Aorta (tissue), 5 donors: ENCODE data around the gene HPSE2. TPM values are rescaled to one million over a fixed set of nuclear protein-coding genes. Genes with fewer than 3 reads are reported as not detected.

ENCODE experiments used
- ATAC-seq: fragments of 200-7000 bp; cut with Tn5 transposase; one replicate; pipeline ENCODE4 v1.9.1; 2022; ENCODE audit warnings: moderate library complexity; ENCODE audit not compliant: low FRiP score
- DNase-seq, 2 donors: peaks; one replicate each; pipeline ENCODE4 v3.0.0-alpha.2; 2020
- H3K27ac ChIP-seq, 2 donors: one replicate each; pipeline ENCODE4 v1.5.1; 2013; ENCODE audit warnings: low read length in 2 of 2, mild to moderate bottlenecking in 2 of 2, moderate library complexity in 2 of 2, control low read depth in 1 of 2, inconsistent platforms in 1 of 2, low read depth in 1 of 2
- H3K27me3 ChIP-seq, 2 donors: one replicate each; pipeline ENCODE4 v1.6.1; 2013; ENCODE audit warnings: control low read depth in 1 of 2, low read length in 1 of 2, mild to moderate bottlenecking in 1 of 2, moderate library complexity in 1 of 2; ENCODE audit not compliant: insufficient read depth in 2 of 2, control insufficient read depth in 1 of 2
- H3K36me3 ChIP-seq, 2 donors: one replicate each; pipeline ENCODE4 v1.6.1; 2013; ENCODE audit warnings: control low read depth in 1 of 2, low read length in 1 of 2, mild to moderate bottlenecking in 1 of 2; ENCODE audit not compliant: insufficient read depth in 2 of 2, control insufficient read depth in 1 of 2
- H3K4me1 ChIP-seq, 2 donors: one replicate each; pipeline ENCODE4 v1.6.1; 2013; ENCODE audit warnings: low read length in 2 of 2, control low read depth in 1 of 2, mild to moderate bottlenecking in 1 of 2, moderate library complexity in 1 of 2; ENCODE audit not compliant: insufficient read depth in 2 of 2, control insufficient read depth in 1 of 2
- H3K4me3 ChIP-seq, 2 donors: one replicate each; pipeline ENCODE4 v1.5.1; 2013; ENCODE audit warnings: low read length in 2 of 2, control low read depth in 1 of 2, mild to moderate bottlenecking in 1 of 2
- H3K9me3 ChIP-seq: one replicate; pipeline ENCODE4 v1.6.1; 2013; ENCODE audit warnings: mild to moderate bottlenecking, low read length; ENCODE audit not compliant: control insufficient read depth
- WGBS, 2 donors: extraction: QIAGEN DNeasy Blood & Tissue Kit; methylation state at CpG; one replicate each; pipeline ENCODE4 v1.1.7; 2013; 5-methylcytosine and 5-hydroxymethylcytosine counted together
- intact Hi-C, 2 donors: fragments of 100-400 bp; cut with DNase I; formaldehyde crosslinking; loops; one replicate each; pipeline versions ENCODE4 v1.14.2 to v1.15.0; 2022
- polyA plus RNA-seq, 2 donors: library from polyadenylated mRNA; stranded (reverse); fragments of 200-250 nt; gene quantifications; one replicate each; pipeline ENCODE4 v1.2.3, GENCODE V29; 2013
- total RNA-seq, 2 donors: library from RNA; stranded (reverse); fragmentation: NEBNext Ultra II Directional; extraction: Animal tissue kit (Norgen Biotek cat#: 25700); gene quantifications; one replicate each; pipeline ENCODE4 v1.2.1, GENCODE V29; 2021
- donor health status: healthy with polysubstance abuse.
- donor health status: Bipolar disorder and iron deficiency.
- donor health status: DM: no; HTN: no; CAD: no.
- donor health status: DM: no; HTN: no; CAD: no.
- donor health status: DM: yes; HTN: yes; CAD: no.

Gene HPSE2
- total and polyA plus RNA-seq, 4 donors: 1.2 to 22.0 (median 4.8) TPM

DNA sequence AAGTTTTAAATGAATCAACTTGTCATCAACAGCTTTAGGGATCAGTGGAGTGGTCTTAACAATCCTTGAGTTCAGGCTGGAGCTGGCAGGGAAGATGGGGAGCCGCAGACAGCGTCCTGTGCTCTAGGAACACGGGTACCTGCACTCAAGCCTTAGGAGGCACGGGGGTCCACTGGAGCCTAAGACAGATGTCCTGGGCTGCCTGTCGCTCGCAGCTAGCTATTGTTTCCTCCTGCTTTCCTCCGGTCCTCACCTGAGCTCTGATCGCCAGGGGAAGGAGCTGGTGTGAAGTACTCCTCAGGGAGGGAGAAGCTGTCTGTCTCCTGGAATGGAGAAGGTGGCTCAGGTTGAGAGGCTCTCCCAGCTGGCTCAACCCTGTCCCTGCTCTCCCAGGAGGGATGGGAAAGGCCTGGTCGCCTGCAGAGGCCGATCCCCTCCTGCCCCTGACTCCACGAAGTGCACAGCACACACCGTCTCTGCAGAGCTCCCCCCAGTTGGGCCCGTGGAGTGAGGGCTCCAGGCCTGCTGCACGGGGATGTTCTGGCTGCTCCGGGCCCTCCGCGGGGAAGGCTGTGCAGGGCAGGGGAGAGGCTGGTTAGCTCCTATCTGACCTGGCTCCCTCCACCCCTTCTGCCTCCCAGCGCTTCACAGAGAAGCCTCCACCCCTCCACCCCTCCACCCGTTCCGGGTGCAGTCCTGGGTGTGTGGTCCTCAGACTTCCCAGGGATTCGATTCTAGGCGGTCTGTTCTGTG lies 806.2 kb downstream of the HPSE2 start:
- ATAC-seq (no peak), DNase-seq (no peak)
- WGBS, 2 donors: 95 to 96% methylated on average over 22 of the region's 22 CpGs
- no peaks in the 10 kb centered on the region for H3K9me3 ChIP-seq
- no peak overlapping the region for H3K27ac ChIP-seq
- H3K4me1 ChIP-seq: no peaks in the 10 kb centered on the region
- H3K4me3 ChIP-seq: no peak overlapping the region
- intact Hi-C loops: no loop called here
- H3K27me3 ChIP-seq: no peaks in the 10 kb centered on the region
- H3K36me3 ChIP-seq: peaks cover 0 to 17% of the 10 kb centered on the region in 2 donors

DNA sequence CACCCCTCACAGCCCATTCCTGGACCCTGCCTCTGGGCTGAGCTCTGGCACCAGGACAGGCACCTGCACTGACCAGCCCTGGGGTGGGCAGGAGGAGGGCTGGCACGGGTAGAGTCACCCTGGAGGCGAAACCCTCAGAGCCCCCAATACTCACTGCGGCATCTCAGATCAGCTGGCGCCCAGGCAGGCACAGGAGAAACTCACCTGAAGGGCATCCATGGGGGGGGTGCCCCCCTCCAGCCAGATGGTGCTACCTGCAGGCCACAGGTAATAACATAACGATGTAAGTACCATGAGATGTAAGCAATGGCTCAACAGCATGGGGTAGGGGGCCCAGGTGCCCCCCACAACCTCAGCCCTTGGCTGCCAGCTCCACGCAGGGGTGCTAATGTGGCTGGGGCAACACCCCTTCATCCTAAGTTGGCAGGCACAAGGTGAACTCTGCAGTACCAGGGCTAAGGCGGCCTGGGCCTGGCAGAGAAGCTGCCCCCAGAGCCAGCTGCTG lies 808.6 kb downstream of the HPSE2 start:
- Histone ChIP-seq H3K9me3 (no peaks in the 10 kb centered on the region), H3K4me1 (no peaks in the 10 kb centered on the region), H3K36me3 (peaks cover 0 to 12% of the 10 kb centered on the region in 2 donors), H3K27me3 (no peaks in the 10 kb centered on the region), H3K4me3 (no peak overlapping the region), H3K27ac (no peak overlapping the region)
- intact Hi-C loops: no loop called here
- WGBS, 2 donors: 94 to 95% methylated on average over 7 of the region's 7 CpGs
- ATAC-seq: no peak
- DNase-seq: no peak

DNA sequence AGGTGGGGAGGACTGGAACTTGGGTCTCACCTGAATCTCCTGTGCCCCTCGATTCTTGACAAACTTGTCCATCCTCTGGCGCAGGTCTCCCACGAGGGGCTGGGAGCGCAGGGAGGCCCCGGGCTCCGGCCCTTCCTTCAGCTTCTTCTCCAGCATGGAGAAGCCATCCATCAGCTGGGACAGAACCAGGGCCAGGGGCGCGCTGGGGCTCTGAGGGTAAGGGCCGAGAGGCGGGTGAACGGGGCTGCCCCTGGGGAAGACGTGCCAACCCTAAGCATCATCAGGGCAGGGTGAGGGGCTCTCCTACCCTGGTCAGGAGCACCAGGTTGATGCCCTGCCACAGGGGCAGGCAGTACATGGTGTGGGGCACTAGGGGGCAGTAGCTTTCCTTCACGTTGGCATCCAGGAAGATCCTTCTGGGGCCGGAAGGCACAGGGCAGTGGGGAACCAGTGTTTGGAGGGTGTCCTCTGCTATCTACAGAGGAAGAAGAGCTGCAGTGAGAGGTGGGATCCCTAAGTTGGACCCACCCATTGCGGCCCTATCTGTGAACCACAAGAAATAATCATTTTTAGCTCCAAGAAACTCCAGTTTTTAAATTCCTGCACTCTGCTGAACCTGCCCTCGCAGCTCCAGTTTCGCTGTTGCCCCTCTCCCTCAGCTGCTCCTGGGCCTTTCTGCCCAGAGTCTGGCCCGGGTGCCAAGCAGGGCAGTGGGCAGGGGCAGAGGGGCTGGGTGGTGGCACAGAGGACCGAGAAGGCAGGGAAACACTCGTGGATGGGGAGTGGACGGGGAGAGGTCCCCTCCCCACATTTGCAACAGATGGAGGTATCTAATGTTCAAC lies 809.9 kb downstream of the HPSE2 start:
- Histone ChIP-seq H3K4me3 (no peak overlapping the region), H3K27me3 (no peaks in the 10 kb centered on the region), H3K9me3 (no peaks in the 10 kb centered on the region), H3K27ac (no peak overlapping the region), H3K4me1 (no peaks in the 10 kb centered on the region), H3K36me3 (peaks cover 0 to 9% of the 10 kb centered on the region in 2 donors)
- DNase-seq (no peak), ATAC-seq (no peak)
- 83 to 84% methylated on average over 21 of the region's 21 CpGs for WGBS, 2 donors
- intact Hi-C loops: no loop called here

DNA sequence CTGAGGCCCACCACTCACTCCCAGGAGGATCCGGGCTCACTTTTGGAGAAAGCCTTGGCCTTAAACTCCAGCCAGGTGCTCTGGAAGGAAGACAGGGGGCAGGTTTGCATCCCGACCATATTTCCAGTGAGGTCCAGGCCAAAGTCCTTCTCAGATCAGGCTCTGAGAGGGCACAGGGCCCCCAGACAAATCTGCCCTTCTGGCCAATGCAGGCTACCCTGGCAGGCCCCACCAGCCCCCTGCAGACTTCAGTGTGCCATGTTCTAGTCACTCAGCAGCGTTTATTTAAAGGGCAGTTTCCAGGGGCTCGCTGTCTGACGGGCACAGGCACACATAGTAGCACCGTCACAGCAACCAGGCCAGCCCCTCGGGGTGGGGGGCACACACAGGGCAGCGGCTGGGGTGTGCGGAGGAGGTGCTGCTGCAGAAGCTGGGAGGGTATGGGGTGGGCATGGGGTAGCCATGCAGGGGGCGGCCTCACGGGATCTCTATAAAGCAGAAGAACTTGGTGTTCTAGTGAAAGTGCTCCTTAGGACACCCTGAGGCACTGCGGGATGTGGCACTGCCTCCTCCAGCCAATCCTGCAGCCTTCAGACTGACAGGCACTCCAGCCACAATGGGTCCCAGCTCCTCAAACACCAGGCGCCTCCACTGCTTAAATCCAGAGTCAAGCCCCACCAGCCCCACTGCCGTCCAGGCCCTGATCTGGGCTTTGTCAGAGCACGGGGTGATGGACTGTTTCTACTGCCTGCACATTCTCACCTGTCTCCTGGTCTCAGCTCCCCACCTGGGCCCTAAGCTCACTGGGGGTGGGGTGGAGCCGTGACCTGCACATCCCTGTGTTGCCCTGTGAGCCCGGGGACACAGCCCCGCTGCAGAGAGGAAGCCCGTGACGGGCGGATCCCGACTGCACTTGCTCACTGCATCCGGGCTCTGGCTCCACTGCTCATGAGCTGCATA lies 811.1 kb downstream of the HPSE2 start:
- Histone ChIP-seq H3K27ac (no peak overlapping the region), H3K27me3 (no peaks in the 10 kb centered on the region), H3K36me3 (peaks cover 0 to 6% of the 10 kb centered on the region in 2 donors), H3K4me1 (no peaks in the 10 kb centered on the region), H3K9me3 (no peaks in the 10 kb centered on the region), H3K4me3 (no peak overlapping the region)
- no peak for ATAC-seq
- WGBS, 2 donors: 90 to 91% methylated on average over 23 of the region's 23 CpGs
- no peak for DNase-seq
- intact Hi-C loops: no loop called here

DNA sequence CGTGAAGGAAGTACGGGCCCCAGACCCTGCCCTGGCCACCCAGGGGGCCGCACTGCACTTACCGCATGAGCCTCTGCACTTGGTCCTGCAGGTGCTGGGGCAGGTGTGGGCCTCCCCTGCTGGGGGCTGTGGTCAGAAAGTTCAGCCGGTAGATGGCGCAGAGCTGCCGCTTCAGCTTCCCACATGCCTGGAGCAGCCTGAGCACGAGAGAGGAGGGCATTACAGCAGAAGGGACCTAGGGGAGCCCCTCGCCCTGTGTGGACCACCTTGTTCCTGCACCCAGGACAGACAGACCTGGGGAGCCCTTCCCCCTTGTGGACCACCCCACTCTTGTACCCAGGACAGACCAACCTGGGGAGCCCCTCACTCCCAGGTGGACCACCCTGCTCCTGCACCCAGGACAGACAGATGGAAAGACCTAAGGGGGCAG lies 811.9 kb downstream of the HPSE2 start:
- DNase-seq: no peak
- Histone ChIP-seq H3K4me1 (no peaks in the 10 kb centered on the region), H3K4me3 (no peak overlapping the region), H3K27ac (no peak overlapping the region), H3K9me3 (no peaks in the 10 kb centered on the region), H3K36me3 (peaks cover 0 to 3% of the 10 kb centered on the region in 2 donors), H3K27me3 (no peaks in the 10 kb centered on the region)
- no peak for ATAC-seq
- WGBS, 2 donors: 82 to 84% methylated on average over 9 of the region's 9 CpGs
- intact Hi-C loops: no loop called here

- H3K27me3 ChIP-seq: no peaks in the 10 kb centered on the region
- no peaks in the 10 kb centered on the region for H3K4me1 ChIP-seq
- no peak overlapping the region for H3K4me3 ChIP-seq
- intact Hi-C loops: no loop called here
- ATAC-seq (no peak), DNase-seq (no peak)
- peaks cover 0 to 4% of the 10 kb centered on the region in 2 donors for H3K36me3 ChIP-seq
- WGBS, 2 donors: 90 to 93% methylated on average over 10 of the region's 10 CpGs
- no peak overlapping the region for H3K27ac ChIP-seq
- no peaks in the 10 kb centered on the region for H3K9me3 ChIP-seq
Measured at GRCh38 chr10:98422182-98422581, 813.5 kb downstream of the HPSE2 start.

DNA sequence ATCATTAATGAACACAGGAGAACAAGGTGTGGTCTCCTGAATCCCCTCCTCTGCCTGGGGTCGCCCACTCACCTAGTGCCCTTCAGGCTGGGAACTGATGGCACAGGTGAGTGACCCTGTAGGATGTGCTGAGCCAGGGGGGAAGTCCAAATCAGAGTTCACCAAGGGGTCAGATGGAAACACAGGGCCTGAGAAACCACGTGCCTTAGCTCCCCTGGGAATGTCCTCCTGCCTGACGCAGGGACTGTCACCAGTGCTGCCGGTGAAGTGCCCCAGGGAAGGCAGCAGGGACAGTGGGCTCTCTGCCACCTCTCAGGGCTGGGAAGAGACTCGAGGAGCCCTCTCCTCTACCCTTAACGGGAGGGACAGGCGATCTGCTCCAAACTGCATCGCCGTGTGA lies 814.9 kb downstream of the HPSE2 start:
- Histone ChIP-seq H3K27me3 (no peaks in the 10 kb centered on the region), H3K27ac (no peak overlapping the region), H3K4me3 (no peak overlapping the region), H3K36me3 (peaks cover 0 to 2% of the 10 kb centered on the region in 2 donors), H3K9me3 (no peaks in the 10 kb centered on the region), H3K4me1 (no peaks in the 10 kb centered on the region)
- ATAC-seq (no peak), DNase-seq (no peak)
- intact Hi-C loops: no loop called here
- 72 to 73% methylated on average over 9 of the region's 9 CpGs for WGBS, 2 donors
